ENCODE measurements around the gene PTPRE. TPM values are rescaled to one million over a fixed set of nuclear protein-coding genes. Genes with fewer than 3 reads are reported as not detected.

The PTPRE gene
- total and polyA plus RNA-seq, 4 donors: 1.5 to 12.5 (median 3.7) TPM

GRCh38 chr10:128080231-128080630 lies 173.3 kb downstream of the PTPRE start:
- Histone ChIP-seq H3K36me3 (ENCODE audit: control insufficient read depth in 4 of 4, insufficient read depth in 3 of 4, low read depth in 1 of 4, low read length in 3 of 4) (peaks cover 0 to 9% (median 0%) of the 10 kb centered on the region in 4 donors), H3K9me3 (ENCODE audit: control insufficient read depth in 4 of 4, low read length in 3 of 4) (no peaks in the 10 kb centered on the region), H3K9ac (ENCODE audit: low read depth in 1 of 2, low read length in 2 of 2) (no peak overlapping the region), H3K27ac (ENCODE audit: low read depth in 1 of 2, low read length in 2 of 2) (no peak overlapping the region), H3K4me1 (ENCODE audit: control insufficient read depth in 4 of 4, insufficient read depth in 4 of 4, low read length in 3 of 4) (no peaks in the 10 kb centered on the region), H3K27me3 (ENCODE audit: control insufficient read depth in 4 of 4, insufficient read depth in 4 of 4, low read length in 3 of 4) (peaks cover 0 to 3% (median 0%) of the 10 kb centered on the region in 4 donors), H3K4me3 (ENCODE audit: low read depth in 1 of 3, low read length in 3 of 3) (no peak overlapping the region)
- 79% methylated on average over 13 of the region's 13 CpGs for WGBS
- TF ChIP-seq TAF1 (conservative IDR thresholded peaks at IDR 0.05) (no peak), ATF3 (IDR thresholded peaks at IDR 0.05) (no peak)
- DNase-seq (ENCODE audit: low spot score): no peak

GRCh38 chr10:128080641-128081040 lies 173.7 kb downstream of the PTPRE start:
- Histone ChIP-seq H3K4me3 (ENCODE audit: low read depth in 1 of 3, low read length in 3 of 3) (no peak overlapping the region), H3K9me3 (ENCODE audit: control insufficient read depth in 4 of 4, low read length in 3 of 4) (no peaks in the 10 kb centered on the region), H3K27ac (ENCODE audit: low read depth in 1 of 2, low read length in 2 of 2) (no peak overlapping the region), H3K27me3 (ENCODE audit: control insufficient read depth in 4 of 4, insufficient read depth in 4 of 4, low read length in 3 of 4) (peaks cover 0 to 3% (median 0%) of the 10 kb centered on the region in 4 donors), H3K9ac (ENCODE audit: low read depth in 1 of 2, low read length in 2 of 2) (no peak overlapping the region), H3K36me3 (ENCODE audit: control insufficient read depth in 4 of 4, insufficient read depth in 3 of 4, low read depth in 1 of 4, low read length in 3 of 4) (peaks cover 0 to 9% (median 0%) of the 10 kb centered on the region in 4 donors), H3K4me1 (ENCODE audit: control insufficient read depth in 4 of 4, insufficient read depth in 4 of 4, low read length in 3 of 4) (no peaks in the 10 kb centered on the region)
- TF ChIP-seq YY1 (IDR thresholded peaks at IDR 0.05): no peak
- no peak for TF ChIP-seq EGR1 (IDR thresholded peaks at IDR 0.05; ENCODE audit: low read depth in 2 of 2)
- DNase-seq (ENCODE audit: low spot score): no peak
- WGBS: 90% methylated on average over 8 of the region's 8 CpGs

GRCh38 chr10:128081222-128081621 lies 174.3 kb downstream of the PTPRE start:
- peaks cover 0 to 9% (median 0%) of the 10 kb centered on the region in 4 donors for H3K36me3 ChIP-seq (ENCODE audit: control insufficient read depth in 4 of 4, insufficient read depth in 3 of 4, low read depth in 1 of 4, low read length in 3 of 4)
- no peak overlapping the region for H3K27ac ChIP-seq (ENCODE audit: low read depth in 1 of 2, low read length in 2 of 2)

More at GRCh38 chr10:128081222-128081621, 174.3 kb downstream of the PTPRE start:
- TF ChIP-seq HNF4G (IDR thresholded peaks at IDR 0.05): no peak
- no peak for TF ChIP-seq MAX (IDR thresholded peaks at IDR 0.05)
- TF ChIP-seq GABPA (IDR thresholded peaks at IDR 0.05 in 1 of 2, conservative IDR thresholded peaks at IDR 0.05 in 1 of 2): no peak
- no peak for TF ChIP-seq EGR1 (IDR thresholded peaks at IDR 0.05; ENCODE audit: low read depth in 2 of 2)
- TF ChIP-seq REST (IDR thresholded peaks at IDR 0.05): no peak
- TF ChIP-seq TAF1 (conservative IDR thresholded peaks at IDR 0.05): no peak
- TF ChIP-seq RAD21 (IDR thresholded peaks at IDR 0.05): no peak
- no peak for TF ChIP-seq SP1 (IDR thresholded peaks at IDR 0.05)
- no peak for TF ChIP-seq RXRA (IDR thresholded peaks at IDR 0.05)
- TF ChIP-seq NR2F2 (IDR thresholded peaks at IDR 0.05): no peak
- no peak for TF ChIP-seq YY1 (IDR thresholded peaks at IDR 0.05)
- TF ChIP-seq CTCF (IDR thresholded peaks at IDR 0.05; ENCODE audit: low read depth, low read length, missing input control): no peak
- Histone ChIP-seq H3K27me3 (ENCODE audit: control insufficient read depth in 4 of 4, insufficient read depth in 4 of 4, low read length in 3 of 4) (peaks cover 0 to 3% (median 0%) of the 10 kb centered on the region in 4 donors), H3K9me3 (ENCODE audit: control insufficient read depth in 4 of 4, low read length in 3 of 4) (no peaks in the 10 kb centered on the region), H3K9ac (ENCODE audit: low read depth in 1 of 2, low read length in 2 of 2) (no peak overlapping the region), H3K4me3 (ENCODE audit: low read depth in 1 of 3, low read length in 3 of 3) (no peak overlapping the region), H3K4me1 (ENCODE audit: control insufficient read depth in 4 of 4, insufficient read depth in 4 of 4, low read length in 3 of 4) (no peaks in the 10 kb centered on the region)
- no peak for DNase-seq (ENCODE audit: low spot score)
- WGBS: 51% methylated on average over 4 of the region's 4 CpGs

All from liver (tissue), 9 donors.